Activated T-cell treated with anti-CD3 and anti-CD28 coated beads, Interleukin-2, amount 50 U/mL, for 48 hours (primary cell): Measurements from ENCODE around the gene ELOA.
"Not testable (repeated sequence)": the region's sequence is repeated elsewhere in the genome, so short reads cannot be mapped to it uniquely, and the experiment has no call there.

ENCODE experiments used
- DNase-seq, 2 experiments: peaks; one replicate each; pipeline ENCODE4 v3.0.0-alpha.2; 2020

The ELOA gene

DNA sequence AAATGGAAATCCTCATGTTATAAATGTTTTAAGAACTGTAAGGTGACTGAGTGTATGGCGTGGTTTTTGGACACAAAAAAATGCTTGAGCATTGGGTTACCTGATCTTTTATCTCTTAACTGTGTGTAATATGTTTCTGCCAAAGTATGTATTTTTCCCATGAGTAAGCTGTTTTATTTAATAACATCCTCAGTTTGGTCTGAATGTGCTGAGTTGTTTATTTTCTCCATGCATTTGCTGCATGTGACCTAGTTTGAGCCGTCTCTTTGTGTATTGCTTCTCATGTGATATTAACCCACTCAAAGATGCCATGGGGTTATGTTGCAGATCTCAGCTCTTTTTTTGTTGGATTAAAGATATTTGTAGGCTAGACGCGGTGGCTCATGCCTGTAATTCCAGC lies 41.6 kb downstream of the ELOA start:
- DNase-seq: no peak

DNA sequence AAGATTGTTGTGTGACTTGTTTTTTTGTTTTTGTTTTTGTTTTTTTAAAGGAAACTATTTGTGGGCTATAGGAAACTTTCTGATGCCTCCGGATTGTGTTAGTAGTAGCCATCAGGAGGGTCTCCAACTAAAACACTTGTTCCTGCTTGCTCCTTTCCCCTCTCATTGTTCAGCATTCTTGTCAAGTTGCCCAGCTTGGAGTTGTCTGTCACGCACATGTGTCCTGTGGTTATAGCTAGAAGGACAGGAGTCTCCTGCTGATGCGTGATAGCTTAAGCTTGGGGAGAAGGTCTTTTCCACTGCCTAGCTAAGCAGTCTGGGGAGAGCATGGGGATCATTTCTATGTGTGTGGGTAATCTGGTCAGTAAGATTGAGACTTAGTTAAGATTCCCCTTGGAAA lies 44.4 kb downstream of the ELOA start:
- DNase-seq: no peak

DNA sequence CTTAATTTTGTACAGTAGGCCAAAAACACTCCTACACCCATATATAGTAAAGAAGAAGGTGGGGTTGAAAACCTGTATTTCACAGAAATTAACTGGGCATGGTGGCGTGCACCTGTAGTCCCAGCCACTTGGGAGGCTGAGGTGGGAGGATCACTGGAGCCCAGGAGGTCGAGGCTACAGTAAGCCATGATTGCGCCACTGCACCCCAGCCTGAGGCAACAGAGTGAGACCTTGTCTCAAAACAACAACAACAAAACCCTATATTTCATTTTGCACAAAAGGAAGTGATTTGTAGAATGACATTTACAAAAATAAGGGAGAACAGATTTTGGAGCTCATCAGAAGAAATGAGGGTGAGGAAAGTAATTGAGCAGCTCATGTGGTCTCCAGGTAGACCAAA lies 45.4 kb downstream of the ELOA start:
- DNase-seq: no peak

DNA sequence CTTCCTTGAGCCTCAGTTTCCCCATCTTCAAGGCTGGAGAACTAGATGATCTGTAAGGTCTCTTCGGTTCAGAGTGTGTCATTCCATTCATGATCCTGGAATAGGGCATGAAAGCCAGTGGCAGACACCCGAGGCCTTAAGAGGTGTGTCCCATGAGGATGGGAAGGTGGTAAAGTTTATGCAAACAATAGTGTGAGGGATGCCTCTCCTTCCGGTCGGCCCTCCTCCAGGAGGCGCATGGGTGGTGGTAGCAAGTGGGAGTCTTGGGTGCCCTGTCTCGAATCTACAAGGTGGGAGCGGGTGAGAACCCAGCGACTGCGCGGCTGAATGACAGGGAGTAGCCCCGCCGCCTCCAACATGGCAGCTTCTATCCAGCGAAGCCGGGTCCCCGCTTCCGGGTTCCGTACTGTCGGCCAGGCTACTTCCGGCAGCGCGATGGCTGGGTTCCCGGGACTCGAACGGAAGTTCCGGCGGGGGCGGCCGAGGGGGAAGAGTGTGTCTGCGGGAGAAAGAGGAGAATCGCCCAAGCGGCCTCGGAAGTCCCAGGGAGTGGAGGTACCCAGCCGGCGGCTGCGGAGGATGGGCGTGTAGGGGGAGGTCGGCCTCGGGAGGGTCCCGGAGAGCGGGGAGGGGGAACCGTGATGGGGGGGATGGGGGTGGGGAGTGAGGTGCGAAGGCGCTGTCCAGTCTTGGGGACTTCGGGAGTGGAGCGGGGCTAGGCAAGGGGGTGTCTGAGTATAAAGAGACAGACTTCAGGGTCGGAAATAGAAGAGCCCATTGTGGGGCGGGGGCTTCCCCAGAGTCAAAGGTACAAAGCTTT lies 47.6 kb downstream of the ELOA start, which contains the start of gene LYPLA2:
TSS of gene LYPLA2 (plus strand) at position 450 of the 820 bp plus-strand sequence. CDS start 1,538 bp downstream, outside the sequence.
- DNase-seq: peak; percentile 89 to 91

DNA sequence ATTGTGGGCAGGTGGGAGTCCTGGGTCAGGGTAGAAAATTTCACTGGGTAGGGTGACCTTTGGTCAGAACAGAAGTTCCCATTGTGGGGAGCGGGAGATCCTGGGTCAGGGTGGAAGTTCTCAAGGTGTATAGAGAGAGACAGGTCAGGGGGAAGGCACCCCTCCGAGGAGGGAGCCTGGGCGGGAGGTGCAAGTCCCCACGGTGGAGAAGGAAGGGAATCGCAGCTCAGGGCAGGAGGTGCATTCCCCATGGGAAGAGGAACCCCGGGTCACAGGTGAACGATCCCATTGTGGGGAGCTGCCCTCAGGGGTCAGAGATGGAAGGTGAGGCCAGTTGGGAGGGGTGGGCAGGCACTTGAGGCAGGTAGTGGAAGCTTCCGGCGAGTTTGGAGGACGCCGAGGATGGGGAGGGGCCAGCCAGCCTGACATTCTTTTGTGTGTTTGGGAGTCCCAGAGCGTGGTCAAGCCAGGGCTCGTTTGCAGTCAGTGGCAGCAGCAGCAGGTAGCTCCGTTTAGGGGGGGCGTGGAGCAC lies 48.3 kb downstream of the ELOA start:
- DNase-seq: peak; percentile 57 to 60

DNA sequence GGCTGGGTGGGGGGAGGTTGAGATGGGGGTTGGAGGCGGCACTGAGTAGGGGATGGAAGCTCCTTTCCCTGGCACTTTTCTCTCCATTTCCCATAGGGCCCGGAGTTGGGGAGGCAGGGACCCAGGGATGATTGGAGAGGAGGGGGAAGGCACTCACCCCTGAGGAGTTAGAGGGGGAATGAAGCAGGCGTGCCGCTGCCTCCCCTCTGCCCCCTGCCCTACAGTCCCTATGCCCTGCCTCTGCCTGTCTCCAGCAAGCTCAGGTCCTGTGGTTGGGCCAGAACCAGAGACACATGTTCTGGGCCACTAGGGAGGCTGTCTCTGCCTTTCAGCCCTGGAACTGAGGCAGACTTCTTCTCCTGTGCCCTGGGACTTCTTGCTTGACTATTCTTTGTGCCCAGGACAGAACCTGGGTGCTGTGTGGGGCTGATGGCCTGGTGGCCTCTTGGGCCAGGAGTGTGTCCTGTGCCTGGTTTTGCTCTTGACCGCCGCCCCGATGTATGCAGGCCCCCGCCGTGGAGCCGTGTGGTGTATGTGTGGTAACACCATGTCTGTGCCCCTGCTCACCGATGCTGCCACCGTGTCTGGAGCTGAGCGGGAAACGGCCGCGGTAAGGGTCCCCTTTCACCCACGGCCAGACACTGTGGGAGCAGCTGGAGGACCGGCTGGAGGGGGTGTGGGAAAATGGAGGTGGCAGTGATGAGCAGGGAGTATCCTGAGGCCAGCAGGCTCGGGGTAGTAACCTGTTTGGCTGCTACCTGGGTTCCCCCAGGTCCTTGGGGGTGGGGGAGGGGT lies 49.1 kb downstream of the ELOA start:
- no peak for DNase-seq

DNA sequence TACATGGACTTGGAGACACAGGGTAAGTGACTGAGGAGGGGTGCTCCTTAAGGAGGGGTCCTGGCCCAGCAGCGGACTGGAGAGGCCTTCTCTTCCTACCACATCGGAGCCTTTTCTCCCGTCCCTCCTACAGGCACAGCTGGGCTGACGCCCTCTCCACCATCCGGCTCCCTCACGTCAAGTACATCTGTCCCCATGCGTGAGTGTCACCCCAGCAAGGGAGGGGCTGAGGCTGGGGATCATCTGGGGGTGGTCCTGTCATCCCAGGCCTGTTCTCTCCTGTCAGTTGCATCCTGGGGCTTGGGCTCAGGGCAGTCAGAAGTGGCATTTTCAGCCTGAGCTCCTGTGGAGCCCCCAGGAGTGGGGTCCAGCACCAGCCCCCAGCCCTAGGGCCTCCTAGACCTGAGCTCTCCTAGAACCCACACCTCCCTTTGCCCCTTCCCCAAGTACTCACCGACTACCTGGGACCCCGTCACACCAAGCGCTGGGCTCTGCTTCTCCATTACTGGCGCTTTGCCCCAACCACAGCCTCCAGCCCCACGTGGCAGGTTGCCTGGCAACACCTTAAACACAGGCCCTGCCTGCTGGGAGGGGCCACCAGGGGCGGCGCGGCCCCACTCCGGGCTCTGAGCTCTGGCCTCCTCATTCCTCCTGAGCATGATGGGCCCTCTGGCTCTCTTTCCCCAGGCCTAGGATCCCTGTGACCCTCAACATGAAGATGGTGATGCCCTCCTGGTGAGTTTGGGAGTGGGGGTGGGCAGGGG lies 49.9 kb downstream of the ELOA start:
- peak; percentile 50 to 57 for DNase-seq

DNA sequence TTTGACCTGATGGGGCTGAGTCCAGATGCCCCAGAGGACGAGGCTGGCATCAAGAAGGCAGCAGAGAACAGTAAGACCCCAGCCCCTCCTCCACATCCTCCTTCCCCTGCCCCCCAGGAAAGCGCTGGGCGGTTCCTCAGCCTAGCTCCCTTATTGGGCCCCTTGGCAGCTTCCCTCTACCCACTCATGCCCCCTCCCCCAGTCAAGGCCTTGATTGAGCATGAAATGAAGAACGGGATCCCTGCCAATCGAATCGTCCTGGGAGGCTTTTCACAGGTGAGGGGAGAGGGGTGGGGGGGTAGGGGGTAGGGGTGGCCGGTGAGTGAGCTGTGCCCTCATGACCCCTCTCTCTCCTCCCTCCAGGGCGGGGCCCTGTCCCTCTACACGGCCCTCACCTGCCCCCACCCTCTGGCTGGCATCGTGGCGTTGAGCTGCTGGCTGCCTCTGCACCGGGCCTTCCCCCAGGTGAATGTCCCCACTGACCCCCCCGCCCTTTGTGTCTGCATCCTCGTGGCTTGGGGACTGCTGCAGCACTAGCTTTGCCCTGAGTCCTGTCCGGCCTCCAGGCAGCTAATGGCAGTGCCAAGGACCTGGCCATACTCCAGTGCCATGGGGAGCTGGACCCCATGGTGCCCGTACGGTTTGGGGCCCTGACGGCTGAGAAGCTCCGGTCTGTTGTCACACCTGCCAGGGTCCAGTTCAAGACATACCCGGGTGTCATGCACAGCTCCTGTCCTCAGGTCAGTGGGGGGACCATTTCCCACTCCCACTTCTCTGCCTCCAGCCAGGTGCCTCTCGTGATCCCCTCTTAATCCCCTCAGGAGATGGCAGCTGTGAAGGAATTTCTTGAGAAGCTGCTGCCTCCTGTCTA lies 50.8 kb downstream of the ELOA start:
- no peak for DNase-seq

DNA sequence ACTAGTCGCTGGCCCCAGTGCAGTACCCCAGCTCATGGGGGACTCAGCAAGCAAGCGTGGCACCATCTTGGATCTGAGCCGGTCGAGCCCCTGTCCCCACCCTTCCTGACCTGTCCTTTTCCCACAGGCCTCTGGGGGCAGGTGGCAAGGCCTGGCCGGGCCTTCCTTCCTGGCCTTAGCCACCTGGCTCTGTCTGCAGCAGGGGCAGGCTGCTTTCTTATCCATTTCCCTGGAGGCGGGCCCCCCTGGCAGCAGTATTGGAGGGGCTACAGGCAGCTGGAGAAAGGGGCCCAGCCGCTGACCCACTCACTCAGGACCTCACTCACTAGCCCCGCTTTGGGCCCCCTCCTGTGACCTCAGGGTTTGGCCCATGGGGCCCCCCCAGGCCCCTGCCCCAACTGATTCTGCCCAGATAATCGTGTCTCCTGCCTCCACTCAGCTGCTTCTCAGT lies 51.5 kb downstream of the ELOA start:
- DNase-seq: not testable (repeated sequence)

DNA sequence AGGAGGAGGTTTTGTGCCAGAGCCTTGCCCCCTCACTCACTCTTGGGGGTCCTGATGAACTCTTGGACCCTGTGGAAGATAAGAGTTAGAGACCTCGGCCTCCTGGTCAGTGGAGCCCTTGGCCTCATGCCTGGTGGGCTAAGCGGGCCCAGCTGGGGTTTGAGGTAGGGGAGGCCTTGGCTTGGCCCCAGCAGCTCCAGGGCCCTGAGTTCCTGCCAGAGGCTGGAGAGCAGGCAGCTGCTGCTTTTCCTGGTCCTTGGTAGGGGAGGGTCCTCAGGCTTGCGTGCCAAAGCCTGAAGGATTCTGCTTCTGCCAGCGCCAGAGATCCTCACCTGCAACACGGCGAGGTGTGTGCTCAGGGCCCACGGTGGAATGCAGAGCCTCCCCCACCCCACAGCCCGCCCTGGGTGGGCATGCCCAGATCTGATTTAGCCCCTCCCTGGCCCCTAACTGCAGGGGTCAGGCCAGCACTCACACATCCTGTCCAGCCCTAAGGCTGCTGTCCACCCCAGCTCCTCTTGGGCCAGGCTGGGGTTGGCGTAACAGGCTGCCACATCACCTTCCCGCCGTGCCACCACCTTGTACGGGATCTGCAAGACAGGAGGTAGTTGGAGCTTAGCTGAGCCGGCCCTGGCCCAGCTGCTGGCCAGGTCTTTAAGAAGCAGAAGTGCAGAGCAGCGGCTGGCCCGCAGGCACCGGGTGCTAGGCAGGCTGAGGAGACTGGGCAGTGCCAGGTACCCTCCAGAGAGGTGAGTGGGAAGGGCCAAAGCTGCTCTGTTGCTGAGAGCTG lies 52.6 kb downstream of the ELOA start:
- no peak for DNase-seq

DNA sequence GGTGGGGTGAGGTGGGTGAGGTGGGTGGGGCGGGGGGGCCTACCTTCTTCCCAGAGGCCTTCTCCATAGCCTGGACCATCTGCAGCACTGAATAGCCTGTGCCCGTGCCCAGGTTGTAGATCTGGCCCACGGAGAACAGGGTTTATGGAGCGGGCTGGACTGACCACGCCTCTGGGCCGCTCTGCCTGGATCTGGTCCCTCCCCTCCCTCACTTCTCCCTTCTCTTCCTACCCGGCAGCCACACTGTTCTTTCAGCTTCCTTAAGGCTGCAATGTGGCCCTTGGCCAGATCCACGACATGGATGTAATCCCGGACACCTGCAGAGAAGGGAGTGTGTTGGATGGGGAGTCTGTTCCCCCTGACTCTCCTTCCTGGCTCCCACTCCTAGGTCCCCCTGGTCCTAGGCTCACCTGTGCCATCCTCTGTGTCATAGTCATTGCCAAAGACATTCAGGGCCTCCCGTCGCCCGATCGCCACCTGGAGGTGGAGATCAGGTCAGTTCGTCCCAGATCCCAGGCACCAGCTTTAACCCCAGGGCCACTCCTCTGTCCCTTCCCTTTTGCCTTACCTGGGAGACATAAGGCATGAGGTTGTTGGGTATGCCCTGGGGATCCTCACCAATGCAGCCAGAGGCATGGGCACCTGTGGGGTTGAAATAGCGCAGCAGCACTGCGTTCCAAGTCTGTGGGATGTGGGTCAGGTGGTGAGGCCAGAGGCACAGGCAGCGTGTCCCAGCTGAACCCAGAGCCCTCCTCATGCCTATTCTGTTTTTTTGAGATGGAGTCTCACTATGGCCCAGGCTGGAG lies 53.4 kb downstream of the ELOA start:
- DNase-seq: no peak

DNA sequence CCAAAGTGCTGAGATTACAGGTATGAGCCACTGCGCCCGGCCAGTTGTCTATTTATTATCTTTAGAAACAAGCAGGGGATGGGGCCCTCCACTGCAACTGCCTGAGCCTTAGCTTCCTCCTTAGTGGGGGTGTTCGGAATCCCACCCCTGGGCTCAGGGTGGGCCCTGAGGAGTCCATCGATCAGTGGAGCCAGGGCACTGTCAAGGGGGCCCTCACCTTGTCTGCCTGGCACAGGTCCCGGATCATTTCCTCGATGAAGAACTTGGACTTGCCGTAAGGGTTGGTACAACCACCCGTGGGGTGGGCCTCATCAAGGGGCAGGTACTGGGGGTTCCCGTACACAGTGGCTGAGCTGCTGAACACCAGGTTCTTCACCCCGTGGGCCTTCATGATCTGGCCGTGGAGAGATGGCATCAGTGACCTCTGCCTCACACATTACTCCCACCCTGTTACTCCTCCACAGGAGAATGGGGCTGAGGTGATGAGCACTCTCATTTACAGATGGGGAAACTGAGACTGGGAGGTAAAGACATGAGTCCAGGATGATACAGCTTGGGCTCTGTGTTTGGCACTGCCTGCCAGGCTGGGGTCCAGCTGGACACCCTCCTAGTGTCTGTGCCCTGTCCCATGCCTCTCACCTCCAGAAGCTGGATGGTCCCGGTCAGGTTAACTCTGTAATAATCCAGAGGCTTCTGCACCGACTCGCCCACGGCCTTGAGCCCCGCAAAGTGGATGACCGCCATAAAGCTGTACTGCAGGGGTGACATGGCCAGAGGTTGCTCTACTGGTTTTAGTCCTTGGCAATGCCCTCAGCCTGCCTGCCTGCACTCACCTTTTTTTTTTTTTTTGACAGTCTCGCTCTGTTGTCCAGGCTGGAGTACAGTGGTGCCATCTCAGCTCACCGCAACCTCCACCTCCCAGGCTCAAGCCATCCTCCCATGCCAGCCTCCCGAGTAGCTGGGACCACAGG lies 54.5 kb downstream of the ELOA start:
- no peak for DNase-seq

DNA sequence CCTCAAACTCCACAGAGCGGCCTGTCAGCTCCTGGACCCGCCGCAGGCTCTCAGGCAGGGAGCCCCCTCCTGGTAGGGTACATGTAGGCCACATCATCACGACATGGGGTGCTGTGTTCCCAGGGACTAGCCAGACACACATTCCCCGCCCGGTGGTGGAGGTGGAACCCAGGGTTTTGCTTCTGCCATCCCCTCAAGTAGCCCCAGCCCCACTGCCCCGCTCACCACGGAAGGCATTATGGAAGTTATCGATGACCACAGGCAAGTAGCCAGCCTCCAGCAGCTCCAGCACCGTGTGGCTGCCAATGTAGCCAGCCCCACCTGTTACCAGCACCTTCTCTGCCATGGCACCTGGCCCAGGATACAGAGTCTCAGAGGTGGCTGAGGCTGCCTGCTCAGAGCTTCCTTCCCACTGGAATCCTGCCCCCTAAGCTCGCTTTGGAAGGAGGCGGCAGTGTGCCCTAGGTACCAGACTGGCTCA lies 55.4 kb downstream of the ELOA start:
- peak; percentile 30 to 49 for DNase-seq

DNA sequence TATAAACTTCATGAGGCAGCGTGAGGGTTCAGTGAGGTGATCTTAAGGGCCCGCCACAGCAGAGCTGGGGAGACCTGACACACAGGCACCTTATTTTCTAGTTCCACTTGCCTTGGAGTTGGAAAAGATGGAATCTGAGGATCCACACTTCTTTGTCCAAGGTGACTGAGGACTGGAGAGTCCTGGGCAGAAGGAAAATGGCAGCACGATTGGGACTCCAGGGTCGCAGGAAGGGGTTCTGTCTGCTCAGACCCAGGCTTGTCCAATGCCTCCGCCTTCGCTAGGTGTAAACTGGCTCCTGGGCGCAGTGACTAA lies 55.9 kb downstream of the ELOA start:
- DNase-seq: no peak

DNA sequence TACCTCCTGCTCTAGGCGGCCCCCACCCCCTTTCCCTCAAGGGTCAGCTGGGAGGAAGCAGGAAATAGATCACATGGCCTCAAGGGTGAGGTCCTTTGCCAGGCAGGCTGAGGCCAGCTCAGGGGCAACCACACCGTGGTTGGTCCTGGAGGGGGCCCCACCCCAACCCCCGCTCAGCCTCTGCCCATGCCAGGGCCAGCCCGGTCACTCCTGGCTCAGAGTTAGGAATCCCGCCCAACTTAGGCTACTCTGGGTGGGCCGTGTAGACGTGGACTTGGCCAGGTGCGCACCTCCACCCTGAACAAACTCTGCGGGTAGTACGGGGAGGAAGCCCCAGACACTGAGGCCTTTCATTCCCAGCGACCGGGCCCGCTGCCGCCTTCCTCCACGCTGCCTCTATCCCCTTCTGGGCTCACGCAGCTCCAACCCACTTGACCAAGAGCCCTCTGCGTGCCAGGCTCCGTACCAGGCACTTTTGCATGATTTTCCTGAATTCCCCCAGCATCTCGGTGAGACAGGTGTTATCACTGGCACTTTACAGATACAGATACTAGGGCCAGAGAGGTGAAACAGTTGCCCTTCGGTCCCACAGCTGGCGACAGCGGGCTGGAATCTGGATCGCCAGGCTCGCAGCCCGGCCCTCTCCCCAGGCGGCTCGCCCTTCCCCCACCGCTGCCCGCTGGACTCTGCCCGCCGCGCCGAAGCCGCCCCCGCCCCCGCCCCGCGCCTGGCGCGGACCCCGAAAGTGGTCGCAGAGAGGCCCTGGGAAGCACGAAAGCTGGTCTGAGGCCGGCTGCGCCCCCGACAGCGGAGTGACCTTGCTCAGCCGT lies 56.5 kb downstream of the ELOA start:
- DNase-seq: peak; percentile 56 to 60

DNA sequence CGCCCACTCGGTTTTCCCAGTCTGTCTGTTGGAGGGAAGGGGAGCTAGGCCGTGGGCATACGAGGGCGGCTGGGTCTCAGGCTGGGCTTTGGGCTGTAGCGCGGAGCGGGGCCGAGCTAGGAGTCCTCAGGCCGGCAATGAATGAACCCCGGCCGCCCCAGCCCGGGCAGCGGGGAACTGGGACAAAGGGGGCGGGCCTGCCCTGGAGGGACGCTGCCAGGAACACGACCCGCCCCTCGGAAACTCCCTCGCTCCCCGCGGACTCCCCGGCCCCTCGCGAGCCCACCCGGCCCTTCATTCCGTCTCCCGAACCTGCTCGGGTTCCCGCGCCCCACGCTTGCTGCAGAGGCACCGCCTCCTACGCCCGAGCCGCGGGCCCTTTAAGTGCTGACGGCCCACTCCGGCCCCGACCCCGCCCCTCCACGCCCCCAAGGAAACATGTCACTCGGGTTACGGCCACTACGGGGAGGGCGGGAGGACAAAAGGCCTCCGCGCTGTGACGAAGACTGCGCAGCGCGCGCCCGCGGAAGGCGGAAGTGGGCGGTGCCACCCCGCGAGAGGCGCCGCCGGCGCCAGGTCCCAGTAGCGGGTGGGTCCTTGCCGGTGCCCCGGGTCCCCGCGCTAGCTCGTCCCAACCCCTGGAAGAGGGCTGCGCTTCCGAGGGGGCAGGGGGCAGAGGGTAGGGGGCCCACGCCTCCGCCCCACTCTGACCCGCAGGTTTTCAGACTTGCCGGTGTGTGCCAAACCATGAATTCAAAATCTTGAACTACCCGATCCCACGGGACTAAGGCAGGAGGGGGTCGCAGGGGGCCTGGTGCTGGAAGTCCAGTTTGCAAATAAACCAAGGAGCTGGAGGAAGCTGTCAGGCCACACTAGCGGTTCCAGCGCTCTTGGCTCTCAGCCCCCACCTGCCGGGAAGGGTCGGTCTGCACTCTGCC lies 57.4 kb downstream of the ELOA start, which contains the start of gene GALE:
TSS of gene GALE (minus strand) at position 355 of the 938 bp plus-strand sequence. CDS start 1,747 bp downstream, outside the sequence.
- DNase-seq: peak; percentile 98 to 99

DNA sequence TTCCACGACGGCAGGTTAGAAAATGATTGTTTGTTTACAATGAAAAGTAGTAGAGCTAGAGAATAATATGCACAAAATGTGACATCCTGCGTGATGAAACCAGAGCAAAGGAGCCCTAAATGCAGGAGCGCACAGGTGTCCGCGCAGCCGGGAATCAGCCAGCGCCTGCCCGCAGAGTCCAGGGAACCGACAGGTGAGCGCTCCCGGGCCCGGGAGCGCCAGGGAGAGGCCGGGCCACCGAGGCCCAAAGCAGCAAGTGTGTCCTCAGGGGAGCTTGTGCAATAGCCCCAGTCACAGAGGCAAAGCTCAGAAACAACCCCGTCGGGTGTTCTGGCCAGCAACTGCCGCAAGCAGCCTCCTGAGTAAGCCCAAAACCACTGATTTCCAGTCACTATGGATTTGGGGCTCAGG lies 58.1 kb downstream of the ELOA start:
- no peak for DNase-seq
